GM18858 (cell line): ENCODE data around the gene DSCAML1.
"Not testable (repeated sequence)": the region's sequence is repeated elsewhere in the genome, so short reads cannot be mapped to it uniquely, and the experiment has no call there.

Source experiments
- ATAC-seq: cut with Tn5 transposase; IDR thresholded peaks from one replicate; pipeline ENCODE4 v1.9.1; 2021; ENCODE audit not compliant: unreplicated experiment

Gene DSCAML1

DNA sequence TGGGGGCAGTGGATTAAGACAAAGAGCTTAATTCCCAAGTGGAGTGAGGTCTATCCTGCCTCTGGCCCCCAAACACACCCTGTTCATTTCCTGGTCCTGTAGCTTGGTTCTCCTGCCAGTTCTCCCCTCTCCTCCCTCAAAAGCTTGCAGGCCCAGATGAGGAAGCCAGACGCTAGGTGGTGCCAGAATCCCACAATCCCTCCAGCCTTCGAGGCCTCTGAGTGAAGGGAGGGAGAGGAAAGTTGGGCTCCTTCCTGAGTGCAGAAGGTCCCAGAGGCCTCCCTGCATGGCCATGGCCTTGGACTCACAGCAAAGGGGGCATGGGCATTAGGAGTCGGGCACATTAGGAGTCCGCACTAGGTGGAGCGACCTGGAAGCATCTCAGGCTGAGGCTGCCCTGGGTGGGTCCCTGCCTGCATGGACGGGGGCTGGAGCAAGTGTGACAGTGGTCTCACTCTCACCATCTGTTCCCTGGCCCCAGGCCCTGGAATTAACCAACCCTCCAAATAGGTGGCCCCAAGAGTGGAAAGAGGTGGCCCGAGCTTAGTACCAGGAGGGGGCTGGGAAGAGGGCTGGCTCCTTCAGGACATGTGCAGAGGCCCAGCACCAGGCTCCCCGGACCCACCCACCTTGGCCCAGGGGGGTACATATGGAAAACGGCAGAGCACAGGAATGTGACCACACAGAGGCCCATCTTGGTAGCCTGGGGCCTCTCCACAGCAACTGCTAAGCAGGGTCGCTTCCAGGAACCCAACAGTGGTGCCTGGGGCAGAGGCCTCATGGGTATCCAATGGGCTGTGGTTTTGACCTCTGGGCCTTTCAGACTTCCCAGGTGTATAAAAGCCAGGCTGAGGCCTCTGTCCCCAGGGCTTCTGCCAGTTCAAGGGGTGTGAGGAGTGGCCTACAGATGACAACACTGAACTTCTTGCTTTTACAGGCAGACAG is 22.4 kb upstream of the DSCAML1 start:
- ATAC-seq = no peak

DNA sequence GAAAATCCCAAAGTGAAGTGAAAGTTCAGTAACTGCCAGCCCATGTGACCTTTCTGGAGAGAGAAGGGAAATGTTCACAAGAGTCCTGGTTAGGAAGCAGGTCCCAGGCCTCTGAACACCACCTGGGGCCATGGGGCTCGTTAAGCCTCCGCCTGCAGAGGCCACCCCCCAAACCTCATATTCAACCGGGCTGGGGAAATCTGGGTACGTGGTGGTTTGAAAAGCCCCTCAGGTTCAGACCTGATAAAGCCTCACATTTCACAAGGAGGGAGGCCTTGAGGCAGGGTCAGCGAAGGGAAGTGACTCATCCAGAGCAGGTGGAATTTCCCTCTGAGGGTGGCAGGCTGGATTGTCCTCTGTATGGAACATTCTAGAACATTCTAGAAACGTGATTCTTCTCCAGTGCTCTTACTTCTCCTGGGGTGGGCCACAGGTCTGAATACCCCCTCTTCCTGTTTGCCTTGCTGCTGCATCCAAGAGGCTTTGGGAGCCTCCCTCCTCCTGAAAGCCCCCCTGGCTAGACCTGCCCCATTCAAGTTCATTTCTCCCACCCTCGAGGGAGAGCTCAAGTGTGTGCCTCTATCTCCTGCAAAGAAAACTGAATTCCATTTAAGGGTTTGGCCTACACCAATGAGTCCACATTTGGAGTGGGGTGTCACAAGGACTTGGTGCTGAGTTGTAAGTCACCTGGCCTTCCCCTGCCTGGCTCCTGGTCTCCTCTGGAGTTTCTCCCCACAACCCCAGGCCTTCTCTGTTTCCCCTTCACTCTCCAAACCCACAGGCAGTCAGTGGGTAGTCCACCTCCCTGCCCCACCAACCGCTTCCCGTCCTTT is 21.2 kb upstream of the DSCAML1 start:
- peak; percentile 13 for ATAC-seq

- ATAC-seq = peak; percentile 20
Observed at GRCh38 chr11:117817368-117818040, 20.5 kb upstream of the DSCAML1 start.

GRCh38 chr11:117816846-117817367 is 19.9 kb upstream of the DSCAML1 start:
- ATAC-seq = no peak

- ATAC-seq = no peak
Observed at GRCh38 chr11:117816151-117816741, 19.2 kb upstream of the DSCAML1 start.

DNA sequence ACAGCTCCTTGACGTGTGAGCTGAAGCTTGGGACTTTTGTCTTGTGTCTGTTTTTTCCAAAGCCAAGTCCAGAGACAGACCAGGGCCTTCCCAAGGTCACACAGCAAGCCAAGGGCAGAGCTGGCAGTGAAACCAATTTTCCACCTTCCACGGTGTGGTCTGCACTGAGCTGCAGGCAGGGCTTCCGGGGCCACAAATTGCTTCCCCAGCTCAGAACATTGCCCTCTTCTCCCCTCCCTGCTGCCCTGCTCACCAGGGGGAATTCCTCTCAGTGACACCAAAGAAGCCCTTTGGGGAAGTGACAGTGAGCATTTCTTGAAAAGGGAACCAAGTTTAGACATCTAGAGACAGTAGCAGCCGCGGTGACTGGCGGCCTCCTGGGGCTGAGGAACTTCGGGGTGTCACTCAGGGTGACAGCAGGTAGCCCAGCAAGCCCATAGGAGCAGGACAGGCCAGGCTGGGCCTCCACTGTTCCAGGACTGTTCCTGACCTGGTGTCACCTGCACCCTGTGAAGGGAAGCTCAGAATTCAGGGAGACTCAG is 18.3 kb upstream of the DSCAML1 start:
- peak; percentile 75 for ATAC-seq

DNA sequence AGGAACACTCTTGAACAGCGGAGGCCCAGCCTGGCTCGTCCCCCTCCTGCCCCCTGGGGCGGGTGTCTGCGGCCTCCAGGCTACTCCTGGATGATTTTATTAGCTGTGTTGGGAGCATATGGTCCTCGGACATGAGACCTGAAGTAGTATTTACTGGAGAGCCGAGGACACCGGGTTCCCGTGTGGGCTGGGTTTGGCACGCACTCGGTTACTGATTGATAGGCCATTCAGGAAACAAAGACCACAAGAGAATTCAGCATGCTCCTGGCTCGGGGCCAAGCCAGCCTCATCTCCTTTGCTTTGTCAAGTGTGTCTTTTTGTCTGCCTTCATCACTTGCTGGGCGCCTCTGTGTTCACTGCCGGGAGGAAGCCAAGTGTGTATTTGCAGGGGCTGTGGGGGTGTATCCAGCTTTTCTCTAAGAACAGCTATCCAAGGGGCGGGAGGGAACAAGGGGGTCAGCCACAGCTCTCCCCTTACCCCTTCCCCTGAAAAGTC is 17.8 kb upstream of the DSCAML1 start:
- peak; percentile 31 for ATAC-seq

DNA sequence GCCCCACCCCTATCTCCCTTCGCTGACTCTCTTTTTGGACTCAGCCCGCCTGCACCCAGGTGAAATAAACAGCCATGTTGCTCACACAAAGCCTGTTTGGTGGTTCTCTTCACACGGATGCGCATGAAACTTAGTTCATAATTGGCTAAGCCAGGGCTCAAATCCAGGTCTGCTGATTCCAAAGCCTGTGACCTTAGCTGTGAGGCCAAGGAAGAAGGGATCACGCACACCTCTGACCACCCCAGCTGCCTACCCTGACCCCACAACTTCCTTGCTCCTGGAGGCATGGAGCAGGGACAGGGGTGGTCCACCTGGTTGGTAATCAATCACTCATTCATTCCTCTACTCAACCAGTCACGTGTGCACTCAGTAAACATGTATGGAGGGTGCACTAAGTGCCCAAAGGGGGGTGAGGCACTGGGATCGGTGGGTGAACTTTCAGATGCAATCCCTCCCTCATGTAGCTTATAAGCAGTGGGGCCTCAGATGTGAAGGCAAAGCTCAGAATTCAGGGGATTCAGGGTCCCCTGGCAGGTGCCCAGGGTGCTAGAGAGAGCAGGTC is 17.3 kb upstream of the DSCAML1 start:
- no peak for ATAC-seq

GRCh38 chr11:117810056-117810451 is 13.0 kb upstream of the DSCAML1 start:
- ATAC-seq = not testable (repeated sequence)

GRCh38 chr11:117809236-117810055 is 12.4 kb upstream of the DSCAML1 start:
- no peak for ATAC-seq

DNA sequence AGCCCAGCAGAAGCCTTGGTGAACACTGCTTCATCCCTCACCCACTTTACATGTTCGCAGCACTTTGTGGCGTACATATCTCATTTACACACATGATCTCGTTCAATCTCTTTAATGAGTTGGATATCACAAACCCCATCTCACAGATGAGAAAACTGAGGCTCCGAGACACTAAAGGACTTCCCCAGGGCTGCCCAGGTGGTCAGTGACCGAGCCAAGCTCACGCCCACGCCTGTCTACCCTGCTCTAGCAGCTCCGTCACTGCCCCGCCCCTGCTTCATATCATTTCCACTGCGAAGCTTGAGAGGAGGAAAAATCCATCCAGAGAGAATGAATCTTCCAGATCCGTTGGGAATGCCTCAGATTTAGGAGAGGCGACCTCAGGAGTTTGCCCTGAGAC is 11.8 kb upstream of the DSCAML1 start:
- no peak for ATAC-seq

DNA sequence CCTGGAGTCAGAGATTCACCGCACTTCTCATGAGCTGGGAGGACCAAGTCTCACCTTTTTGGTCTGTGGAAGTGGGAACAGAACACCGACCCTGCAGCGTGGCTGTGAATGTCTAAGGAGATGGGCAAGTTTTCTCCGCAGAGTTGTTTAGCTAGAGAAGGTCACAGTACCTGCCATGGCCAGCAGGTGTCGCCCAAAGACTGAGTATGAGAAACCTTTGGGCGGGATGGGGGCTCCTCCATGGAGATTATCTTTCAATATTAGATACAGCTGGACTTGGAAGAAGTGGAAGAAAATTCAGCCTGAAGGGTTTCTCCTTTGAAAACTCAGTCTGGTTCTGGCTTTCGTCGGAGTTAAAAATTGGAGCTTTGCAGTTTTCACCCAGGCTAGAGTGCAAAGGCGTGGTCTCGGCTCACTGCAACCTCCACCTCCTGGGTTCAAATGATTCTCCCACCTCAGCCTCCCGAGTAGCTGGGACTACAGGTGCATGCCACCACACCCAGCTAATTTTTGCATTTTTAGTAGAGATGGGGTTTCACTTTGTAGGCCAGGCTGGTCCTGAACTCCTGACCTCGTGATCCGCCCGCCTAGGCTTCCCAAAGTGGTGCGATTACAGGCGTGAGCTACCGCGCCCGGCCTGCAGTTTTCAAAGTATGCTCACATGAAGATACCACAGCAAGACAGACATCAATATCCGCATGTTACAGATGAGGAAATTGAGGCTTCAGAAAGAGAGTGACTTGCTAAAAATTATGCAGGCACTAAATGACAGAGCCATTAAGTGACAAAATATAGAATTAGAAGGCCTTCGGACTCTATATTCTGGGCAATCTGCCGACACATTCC is 10.7 kb upstream of the DSCAML1 start:
- no peak for ATAC-seq

- ATAC-seq = no peak
Observed at GRCh38 chr11:117806846-117807245, 9.8 kb upstream of the DSCAML1 start.

- ATAC-seq = no peak
Observed at GRCh38 chr11:117805045-117805444, 8.0 kb upstream of the DSCAML1 start.

DNA sequence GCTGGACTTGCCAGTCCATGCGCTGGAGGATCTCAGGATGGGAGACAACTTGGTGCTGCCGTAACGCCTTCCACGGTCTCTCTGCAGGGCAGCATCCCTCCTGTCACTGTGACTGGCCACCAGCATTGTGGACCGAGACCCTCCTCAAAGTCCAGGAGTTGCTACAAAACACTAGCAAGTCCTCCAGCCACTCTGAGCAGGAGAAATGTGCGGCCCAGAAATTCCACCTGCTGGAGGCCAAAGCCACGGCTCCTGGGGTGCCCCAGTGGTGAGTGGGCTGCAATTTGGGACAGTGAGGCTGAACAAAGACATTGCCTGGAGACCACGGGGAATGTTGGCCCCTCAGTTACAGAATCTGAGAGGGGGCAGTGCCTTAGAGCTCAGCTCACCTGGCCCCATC is 6.9 kb upstream of the DSCAML1 start:
- ATAC-seq = no peak

GRCh38 chr11:117799634-117800033 is 2.6 kb upstream of the DSCAML1 start:
- no peak for ATAC-seq

DNA sequence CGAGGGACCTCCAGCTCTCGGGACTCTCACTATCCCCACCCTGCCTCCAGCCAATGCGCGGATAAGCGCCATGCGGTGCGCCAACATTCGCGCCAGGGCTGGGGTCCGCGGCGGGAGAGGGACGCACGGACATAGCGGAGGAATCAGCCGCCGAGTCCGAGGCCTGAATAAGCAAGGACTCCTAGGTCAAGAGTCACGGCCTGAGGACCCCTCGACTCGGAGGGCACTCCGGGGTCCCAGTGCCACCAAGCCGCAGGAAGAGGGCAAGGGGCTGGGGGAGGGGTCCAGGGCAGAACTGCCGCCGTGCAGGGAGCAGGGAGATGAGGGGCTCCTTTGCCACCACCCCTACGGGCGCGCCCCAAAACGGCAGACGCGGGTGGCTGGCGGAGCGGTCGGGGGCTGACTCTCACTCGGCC is 552 bp downstream of the DSCAML1 start:
- no peak for ATAC-seq
